Measurements from ENCODE around the gene APOO.

The APOO gene

DNA sequence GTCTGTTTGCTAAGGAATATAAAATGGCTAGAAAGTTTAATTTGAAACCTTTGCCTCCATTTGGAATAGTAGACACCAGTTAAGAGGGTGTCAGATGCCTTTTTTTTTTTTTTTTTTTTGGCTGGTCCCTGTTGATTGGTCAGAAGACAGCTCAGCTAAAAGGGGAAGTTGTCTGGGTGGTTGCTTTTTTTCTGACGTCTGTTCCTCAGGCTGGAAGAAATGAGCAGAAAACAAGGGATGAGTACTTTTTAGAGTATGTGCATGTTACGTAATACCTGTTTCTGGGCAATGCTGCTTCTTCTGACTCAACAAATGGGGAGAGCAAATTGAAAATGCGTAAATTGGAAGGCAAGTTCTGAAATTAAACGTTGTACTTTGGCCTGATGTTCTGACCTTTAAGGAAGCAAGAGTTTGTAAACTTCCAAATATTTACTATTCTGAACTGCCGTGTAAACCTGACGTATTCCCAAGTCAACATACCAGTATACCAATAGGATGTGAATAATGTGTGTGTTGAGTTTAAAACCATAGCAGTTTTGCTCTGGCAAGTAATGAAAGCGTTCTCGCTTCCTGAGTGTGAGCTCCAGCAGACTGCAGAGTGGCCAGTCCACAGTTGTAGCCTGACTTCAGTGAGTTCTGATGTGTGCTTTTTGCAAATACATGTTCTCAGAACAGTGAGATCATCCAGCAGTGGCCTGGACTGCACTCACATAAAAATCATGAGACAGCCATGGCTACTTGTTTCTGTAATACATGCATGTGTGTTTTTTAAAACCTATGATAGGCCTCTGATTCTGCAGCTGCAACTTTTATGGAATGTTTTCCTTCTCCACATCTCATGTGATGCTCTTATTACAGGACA lies 123.0 kb downstream of the APOO start:
- FAIRE-seq (no peak), DNase-seq (ENCODE audit: insufficient read length, low spot score) (no peak)
- TF ChIP-seq POLR2AphosphoS5 (IDR thresholded peaks at IDR 0.05; ENCODE audit: low read depth, low read length): peak; percentile 79
- no peak for TF ChIP-seq TAF1 (IDR thresholded peaks at IDR 0.05; ENCODE audit: low read depth, low read length)
- TF ChIP-seq POU2F2 (IDR thresholded peaks at IDR 0.05; ENCODE audit: low read depth, low read length): no peak
- TF ChIP-seq SPI1 (IDR thresholded peaks at IDR 0.05; ENCODE audit: low read depth, low read length): 0 out of 2 replicates have a peak, but pooled peaks have one; percentile 5
- TF ChIP-seq POLR2A (IDR thresholded peaks at IDR 0.05; ENCODE audit: low read depth, low read length): peak; percentile 74
- no peak for TF ChIP-seq PAX5 (IDR thresholded peaks at IDR 0.05; ENCODE audit: insufficient read depth, low read length, severe bottlenecking)

DNA sequence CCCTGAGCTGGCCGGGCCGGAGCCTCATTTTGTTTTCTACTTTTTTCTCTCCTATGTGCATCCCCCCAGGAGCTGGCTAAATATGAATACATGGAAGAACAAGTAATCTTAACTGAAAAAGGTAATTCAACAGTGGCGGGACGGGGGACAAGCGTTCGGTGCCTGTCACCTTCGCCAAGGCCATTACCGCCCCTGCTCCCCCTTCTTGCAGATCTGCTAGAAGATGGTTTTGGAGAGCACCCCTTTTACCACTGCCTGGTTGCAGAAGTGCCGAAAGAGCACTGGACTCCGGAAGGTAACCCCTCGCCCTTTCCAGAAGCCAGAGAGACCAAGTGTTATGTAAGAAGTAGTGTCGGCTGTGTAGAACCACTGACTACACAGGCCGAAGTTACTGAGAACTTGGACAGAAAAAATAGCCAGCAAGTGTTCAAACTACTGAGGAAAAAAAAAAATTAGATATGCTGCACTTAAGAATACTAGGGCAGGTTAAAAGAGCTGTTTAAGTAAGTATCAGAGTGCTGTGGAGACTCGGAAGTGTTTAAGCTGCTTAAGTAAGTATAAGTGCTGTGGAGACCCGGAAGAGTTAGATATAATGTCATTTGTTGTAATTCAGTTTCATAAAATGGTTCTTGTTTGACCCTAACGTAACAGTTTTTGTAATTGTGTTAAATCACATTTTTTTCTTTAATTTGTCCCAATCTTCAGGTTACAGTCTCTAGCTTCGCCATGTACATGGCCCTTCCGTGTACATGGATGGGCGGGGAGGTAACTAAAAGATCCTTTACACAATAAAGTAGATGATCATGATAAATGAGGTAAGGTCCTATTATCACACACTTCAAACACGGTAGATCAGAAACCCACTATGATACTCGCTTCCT lies 123.9 kb downstream of the APOO start:
- no peak for TF ChIP-seq TAF1 (IDR thresholded peaks at IDR 0.05; ENCODE audit: low read depth, low read length)
- no peak for TF ChIP-seq POLR2AphosphoS5 (IDR thresholded peaks at IDR 0.05; ENCODE audit: low read depth, low read length)
- no peak for TF ChIP-seq POU2F2 (IDR thresholded peaks at IDR 0.05; ENCODE audit: low read depth, low read length)
- TF ChIP-seq POLR2A (IDR thresholded peaks at IDR 0.05; ENCODE audit: low read depth, low read length): no peak
- no peak for TF ChIP-seq PAX5 (IDR thresholded peaks at IDR 0.05; ENCODE audit: insufficient read depth, low read length, severe bottlenecking)
- peak; percentile 13 for FAIRE-seq
- DNase-seq (ENCODE audit: insufficient read length, low spot score): no peak
